ENCODE data around the gene MPRIP. TPM values are rescaled to one million over a fixed set of nuclear protein-coding genes. Genes with fewer than 3 reads are reported as not detected.

The MPRIP gene
- total RNA-seq, 2 experiments from 2014 or later = 132 to 135 TPM

GRCh38 chr17:17048106-17048505, 5.8 kb downstream of the MPRIP start:
- H3K27me3 Mint-ChIP-seq = no peaks in the 10 kb centered on the region
- no peaks in the 10 kb centered on the region for H3K9me3 Mint-ChIP-seq
- intact Hi-C loops (cut with micrococcal nuclease) = no loop called here
- no peak for ATAC-seq
- no peaks in the 10 kb centered on the region for H3K36me3 Mint-ChIP-seq (ENCODE audit: low read depth)
- ChIA-PET CTCF (no interaction called here), POLR2A (no interaction called here)
- DNase-seq = no peak
- TF ChIP-seq, protein P1, sequence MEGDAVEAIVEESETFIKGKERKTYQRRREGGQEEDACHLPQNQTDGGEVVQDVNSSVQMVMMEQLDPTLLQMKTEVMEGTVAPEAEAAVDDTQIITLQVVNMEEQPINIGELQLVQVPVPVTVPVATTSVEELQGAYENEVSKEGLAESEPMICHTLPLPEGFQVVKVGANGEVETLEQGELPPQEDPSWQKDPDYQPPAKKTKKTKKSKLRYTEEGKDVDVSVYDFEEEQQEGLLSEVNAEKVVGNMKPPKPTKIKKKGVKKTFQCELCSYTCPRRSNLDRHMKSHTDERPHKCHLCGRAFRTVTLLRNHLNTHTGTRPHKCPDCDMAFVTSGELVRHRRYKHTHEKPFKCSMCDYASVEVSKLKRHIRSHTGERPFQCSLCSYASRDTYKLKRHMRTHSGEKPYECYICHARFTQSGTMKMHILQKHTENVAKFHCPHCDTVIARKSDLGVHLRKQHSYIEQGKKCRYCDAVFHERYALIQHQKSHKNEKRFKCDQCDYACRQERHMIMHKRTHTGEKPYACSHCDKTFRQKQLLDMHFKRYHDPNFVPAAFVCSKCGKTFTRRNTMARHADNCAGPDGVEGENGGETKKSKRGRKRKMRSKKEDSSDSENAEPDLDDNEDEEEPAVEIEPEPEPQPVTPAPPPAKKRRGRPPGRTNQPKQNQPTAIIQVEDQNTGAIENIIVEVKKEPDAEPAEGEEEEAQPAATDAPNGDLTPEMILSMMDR (IDR thresholded peaks at IDR 0.05) = no peak
- peaks cover 81% of the 10 kb centered on the region for H3K4me1 Mint-ChIP-seq (ENCODE audit: low read depth)
- no peak overlapping the region for H3K4me3 Mint-ChIP-seq
- no peak overlapping the region for H3K27ac Mint-ChIP-seq

- no peak for ATAC-seq
- Mint-ChIP-seq H3K4me3 (no peak overlapping the region), H3K4me1 (ENCODE audit: low read depth) (peaks cover 67% of the 10 kb centered on the region), H3K9me3 (no peaks in the 10 kb centered on the region), H3K36me3 (ENCODE audit: low read depth) (no peaks in the 10 kb centered on the region), H3K27me3 (no peaks in the 10 kb centered on the region), H3K27ac (no peak overlapping the region)
- DNase-seq = no peak
- CTCF ChIA-PET = no interaction called here
- POLR2A ChIA-PET = interaction anchor here (0.5 kb wide), 1 partner anchor 43 kb away, joined by 3 read pairs; no protein-coding TSS in a partner anchor
- intact Hi-C loops (cut with micrococcal nuclease) = no loop called here
- TF ChIP-seq, protein P1 (IDR thresholded peaks at IDR 0.05) = no peak
These were observed 8.4 kb downstream of the MPRIP start for GRCh38 chr17:17050346-17051345.

- ATAC-seq = peak; percentile 20
- Mint-ChIP-seq H3K27ac (no peak overlapping the region), H3K4me1 (ENCODE audit: low read depth) (peaks cover 63% of the 10 kb centered on the region), H3K4me3 (no peak overlapping the region), H3K27me3 (no peaks in the 10 kb centered on the region), H3K36me3 (ENCODE audit: low read depth) (no peaks in the 10 kb centered on the region), H3K9me3 (no peaks in the 10 kb centered on the region)
- intact Hi-C loops (cut with micrococcal nuclease) = no loop called here
- no peak for DNase-seq
- CTCF ChIA-PET = no interaction called here
- POLR2A ChIA-PET = interaction anchor here (0.5 kb wide), 1 partner anchor 42 kb away, joined by 3 read pairs; no protein-coding TSS in a partner anchor
- TF ChIP-seq, protein P1 (IDR thresholded peaks at IDR 0.05) = no peak
These were observed 9.1 kb downstream of the MPRIP start for GRCh38 chr17:17051380-17051779.

GRCh38 chr17:17051791-17052461, 9.7 kb downstream of the MPRIP start:
- CTCF ChIA-PET = no interaction called here
- TF ChIP-seq, protein P1 (IDR thresholded peaks at IDR 0.05) = no peak
- peaks cover 61% of the 10 kb centered on the region for H3K4me1 Mint-ChIP-seq (ENCODE audit: low read depth)
- no peaks in the 10 kb centered on the region for H3K9me3 Mint-ChIP-seq
- H3K27me3 Mint-ChIP-seq = no peaks in the 10 kb centered on the region
- H3K27ac Mint-ChIP-seq = no peak overlapping the region
- ATAC-seq (peak; percentile 45), DNase-seq (peak; percentile 22)
- H3K36me3 Mint-ChIP-seq (ENCODE audit: low read depth) = no peaks in the 10 kb centered on the region
- intact Hi-C loops (cut with micrococcal nuclease) = no loop called here
- POLR2A ChIA-PET = no interaction called here
- no peak overlapping the region for H3K4me3 Mint-ChIP-seq

Measured in activated CD8-positive, alpha-beta T cell treated with anti-CD3 and anti-CD28 coated beads for 36 hours (primary cell).